GM19395 (cell line): ENCODE data around the gene PDE9A.

Source experiments
- ATAC-seq: cut with Tn5 transposase; IDR thresholded peaks from one replicate; pipeline ENCODE4 v1.9.1; 2021; ENCODE audit warnings: mild to moderate bottlenecking, moderate library complexity; ENCODE audit not compliant: unreplicated experiment

Gene PDE9A

DNA sequence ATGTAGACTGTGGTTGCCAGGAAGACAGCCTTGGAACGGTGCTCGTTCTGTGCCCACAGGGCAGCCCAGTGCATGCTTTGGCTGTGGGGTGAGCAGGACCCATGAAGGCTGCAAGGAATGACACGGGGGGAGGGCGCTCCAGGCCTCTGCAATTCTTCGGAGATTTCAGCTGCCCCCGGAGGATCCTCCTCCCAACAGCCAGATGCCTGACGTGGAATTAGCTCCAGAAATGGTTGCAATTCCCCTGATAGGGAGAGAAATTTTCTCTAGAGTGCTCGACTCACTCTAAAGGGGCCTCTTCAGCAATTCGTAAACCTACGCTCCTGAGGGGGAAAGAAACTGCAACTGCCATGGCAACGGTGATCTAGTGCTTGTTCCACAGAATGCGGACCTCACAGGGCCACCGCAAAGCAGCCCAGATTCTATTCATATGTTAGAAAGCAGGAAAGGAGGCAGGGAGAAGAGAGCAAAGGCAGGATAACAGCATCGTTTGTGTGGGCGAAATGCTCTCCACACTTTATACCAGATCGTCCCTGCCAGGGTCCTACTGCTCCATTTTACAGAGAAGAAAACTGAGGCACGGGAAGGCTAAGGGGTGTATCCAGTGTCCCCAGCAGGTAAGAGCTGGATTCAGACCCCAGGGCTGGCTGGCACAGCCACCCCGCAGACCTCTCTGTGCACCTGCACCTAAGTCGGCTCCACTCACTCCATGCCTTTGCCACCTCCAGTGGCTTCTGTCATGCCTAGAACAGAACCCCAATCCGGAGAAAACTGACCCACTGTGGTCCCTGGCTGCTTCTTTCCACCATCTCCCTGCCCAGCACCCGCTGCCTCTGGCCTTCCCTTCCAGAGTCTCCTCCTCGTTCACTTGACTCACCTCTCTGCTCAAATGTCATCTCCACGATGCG is 11.9 kb upstream of the PDE9A start:
- no peak for ATAC-seq

- ATAC-seq = no peak
These were observed 11.1 kb upstream of the PDE9A start for GRCh38 chr21:42642219-42642745.

DNA sequence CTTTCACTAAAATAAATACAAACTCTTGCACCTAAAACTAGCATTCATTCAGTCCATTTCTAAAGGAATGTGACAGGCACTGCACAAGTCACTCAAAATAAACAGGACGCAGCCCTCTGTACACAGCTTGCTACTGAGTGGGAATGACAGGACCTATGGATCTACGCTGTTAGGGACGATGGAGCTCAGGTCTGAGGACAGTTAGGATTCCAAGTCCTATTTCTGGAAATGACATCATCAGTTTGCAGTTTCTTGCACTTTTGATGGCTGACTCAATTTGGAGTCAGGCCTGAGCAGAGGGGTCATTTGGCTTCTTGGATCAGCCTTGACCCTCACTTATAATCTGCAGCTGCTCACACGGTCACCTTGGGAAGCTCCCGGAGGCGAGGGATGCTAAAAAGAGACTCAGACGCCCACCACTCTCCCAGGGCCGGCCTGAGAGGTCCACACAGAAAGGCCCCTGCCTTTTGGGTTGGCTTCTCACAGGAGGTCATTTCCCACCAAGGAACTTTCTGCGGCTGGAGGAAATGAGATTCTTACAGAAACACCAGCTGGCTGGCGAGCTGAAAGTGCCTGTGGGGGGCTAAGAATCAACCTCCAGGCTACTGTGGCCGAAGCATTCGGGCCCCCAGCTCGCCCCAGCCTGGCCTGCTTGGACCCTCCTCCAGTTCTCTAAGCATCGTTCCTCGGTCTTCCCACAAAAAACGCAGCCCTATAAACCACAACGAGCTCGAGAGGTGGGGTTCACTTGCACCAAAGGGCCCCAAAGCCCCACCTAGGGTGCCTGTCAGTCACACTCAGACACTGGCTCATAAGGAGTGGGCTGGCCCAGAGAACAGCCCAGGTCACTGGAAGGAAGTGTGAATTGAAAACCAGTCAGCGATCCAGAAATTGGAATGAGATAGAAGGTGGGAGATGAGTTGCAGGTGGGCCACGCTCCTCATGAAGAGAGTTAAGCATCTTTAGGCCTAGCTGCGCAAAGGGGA is 8.9 kb upstream of the PDE9A start:
- ATAC-seq = no peak

DNA sequence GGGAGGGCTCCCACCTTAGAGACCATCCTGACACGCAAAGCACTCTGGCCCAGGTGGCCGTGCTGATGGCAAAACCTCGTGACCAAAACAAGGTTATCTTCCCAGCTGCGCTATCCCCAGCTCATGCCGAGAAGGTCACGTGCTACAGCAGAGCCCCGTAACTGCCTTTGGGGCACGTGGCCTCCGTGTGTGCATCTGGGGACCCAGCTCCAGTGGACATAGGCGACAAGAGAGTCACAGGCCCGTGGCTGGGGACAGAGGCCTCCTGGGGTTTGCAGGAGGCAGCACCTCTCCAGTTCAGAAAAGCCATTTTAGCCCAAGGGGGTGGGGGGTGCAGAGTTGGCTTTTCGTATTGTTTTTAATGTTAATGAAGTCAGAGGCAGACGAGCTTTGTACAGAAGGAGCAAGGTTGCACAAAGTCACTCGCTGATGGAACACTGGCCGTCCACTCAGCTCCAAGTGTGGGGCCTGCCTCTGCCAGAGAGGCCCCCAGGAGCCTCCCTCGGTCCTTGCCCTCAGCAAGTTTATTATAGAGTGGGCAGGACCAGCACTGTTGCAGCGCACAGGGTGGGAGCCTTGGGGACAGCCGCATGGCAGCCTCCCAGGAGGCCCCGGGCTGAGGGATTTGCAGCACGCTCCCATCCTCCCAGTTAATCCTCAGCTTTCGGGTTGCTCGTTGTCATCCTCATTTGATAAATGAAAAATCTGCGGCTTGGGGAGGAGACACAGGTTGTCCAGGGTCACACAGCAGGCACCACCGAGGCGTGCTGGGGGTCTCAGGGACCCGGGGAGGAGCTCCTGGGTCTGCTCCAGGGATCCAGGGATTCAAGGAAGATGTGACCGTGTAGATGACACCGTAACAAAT is 8.0 kb upstream of the PDE9A start:
- no peak for ATAC-seq

- no peak for ATAC-seq
These were observed 7.2 kb upstream of the PDE9A start for GRCh38 chr21:42646076-42646825.

GRCh38 chr21:42646836-42647235 is 6.6 kb upstream of the PDE9A start:
- no peak for ATAC-seq

DNA sequence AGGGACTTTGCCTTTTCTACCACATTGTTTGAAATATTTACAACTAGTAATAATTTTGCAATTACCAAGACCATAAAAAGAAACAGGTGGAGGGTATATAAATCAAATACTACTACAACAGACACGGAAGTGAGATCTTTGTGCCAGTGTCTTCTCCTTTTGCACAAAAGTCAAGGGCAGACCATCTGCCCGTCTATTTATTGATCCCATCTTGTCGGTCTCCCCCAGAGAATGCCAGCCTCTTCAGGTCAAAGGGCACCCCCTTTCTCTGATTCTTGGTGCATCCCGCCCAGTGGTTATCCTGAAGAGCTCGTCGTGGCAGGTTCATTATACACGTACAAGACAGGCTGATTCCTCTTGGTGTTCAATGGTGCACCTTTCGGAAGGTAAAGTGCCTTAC is 4.8 kb upstream of the PDE9A start:
- no peak for ATAC-seq

DNA sequence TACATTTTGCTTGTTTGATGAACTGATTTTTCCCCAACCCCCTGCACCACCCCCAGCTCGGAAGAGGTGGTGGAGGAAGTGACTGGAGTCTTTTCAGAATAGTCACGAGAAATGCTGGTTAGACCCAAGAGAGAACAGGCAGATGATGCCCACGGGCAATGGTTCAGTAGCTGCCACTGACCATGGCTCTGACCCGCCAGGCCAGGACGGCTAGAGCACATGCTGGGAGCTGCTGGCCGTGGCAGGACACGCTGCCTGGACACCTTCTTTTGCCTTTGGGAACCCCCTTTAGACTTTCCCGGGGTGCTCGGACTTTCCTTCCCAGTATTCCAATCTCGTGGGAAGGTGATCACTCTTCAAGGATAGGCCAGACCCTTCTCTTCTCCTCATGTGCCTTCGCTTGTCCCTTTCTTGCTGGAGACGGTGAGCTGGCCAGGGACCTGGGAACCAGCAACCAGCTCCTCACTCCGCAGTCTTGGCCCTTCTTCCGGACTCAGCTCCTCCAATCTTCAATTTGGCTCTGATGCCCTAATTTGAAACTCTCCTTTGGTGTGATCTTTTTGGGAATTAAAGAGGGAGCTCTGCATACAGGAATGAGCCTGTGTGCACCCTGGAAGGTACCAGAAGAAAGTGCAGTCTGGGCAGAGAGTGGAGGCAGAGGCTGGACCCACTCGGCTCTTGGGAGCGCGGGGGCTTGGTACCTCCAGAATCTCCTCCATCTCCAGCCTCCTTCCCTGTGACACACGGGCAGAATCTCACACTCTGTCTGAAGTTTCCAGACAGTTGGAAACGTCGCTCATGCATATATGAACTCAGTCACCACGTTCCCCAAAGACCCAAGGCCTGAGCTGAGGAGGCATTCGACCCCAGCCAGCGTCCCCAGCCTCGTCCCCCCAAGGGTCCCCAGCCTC is 4.0 kb upstream of the PDE9A start:
- ATAC-seq = no peak

GRCh38 chr21:42650033-42650370 is 3.4 kb upstream of the PDE9A start:
- no peak for ATAC-seq

DNA sequence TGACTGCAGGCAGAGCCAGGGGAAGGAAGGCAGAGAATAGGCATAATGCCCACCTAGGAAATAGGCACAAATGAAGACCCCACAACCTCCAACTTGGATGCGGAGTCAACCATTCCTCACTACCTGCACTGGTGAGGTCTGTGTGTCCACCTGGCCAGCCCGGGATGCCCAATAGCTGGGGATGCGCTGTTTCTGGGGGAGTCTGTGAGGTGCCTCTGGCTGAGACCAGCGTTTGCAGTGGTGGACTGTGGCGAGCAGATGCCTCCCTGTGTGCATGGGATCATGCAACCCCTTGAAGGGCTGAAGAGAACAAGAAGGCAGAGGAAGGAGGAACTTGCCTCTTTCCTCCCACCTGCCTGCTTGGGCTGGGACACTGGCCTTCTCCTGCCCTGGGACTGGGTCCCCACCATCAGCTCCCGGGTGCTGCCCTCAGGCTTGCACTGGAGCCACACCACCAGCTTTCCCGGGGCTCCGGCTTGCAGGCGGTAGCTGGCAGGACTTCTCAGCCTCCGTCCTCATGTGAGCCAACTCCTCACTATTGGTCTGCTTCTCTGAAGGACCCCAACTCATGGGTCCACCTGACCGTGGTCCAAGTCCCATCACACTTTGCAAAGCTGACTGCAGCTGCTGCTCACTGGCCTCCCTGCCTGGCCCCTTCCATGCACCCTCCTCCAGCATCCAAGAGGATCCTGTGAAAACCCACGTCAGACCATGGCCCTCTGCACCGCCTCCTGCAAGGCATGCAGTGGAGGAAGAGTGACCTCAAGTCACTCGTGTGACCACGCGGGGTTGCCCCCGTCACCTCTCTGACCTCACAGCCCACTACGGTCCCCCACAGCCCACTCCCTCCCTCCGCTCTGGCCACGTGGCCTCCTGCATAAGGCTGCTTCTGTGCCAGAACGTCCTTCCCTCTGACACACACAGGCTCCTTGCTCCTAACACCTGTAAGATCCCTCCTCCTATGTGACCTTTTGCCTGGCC is 2.7 kb upstream of the PDE9A start:
- no peak for ATAC-seq

GRCh38 chr21:42651515-42652401 is 1.7 kb upstream of the PDE9A start:
- ATAC-seq = no peak

DNA sequence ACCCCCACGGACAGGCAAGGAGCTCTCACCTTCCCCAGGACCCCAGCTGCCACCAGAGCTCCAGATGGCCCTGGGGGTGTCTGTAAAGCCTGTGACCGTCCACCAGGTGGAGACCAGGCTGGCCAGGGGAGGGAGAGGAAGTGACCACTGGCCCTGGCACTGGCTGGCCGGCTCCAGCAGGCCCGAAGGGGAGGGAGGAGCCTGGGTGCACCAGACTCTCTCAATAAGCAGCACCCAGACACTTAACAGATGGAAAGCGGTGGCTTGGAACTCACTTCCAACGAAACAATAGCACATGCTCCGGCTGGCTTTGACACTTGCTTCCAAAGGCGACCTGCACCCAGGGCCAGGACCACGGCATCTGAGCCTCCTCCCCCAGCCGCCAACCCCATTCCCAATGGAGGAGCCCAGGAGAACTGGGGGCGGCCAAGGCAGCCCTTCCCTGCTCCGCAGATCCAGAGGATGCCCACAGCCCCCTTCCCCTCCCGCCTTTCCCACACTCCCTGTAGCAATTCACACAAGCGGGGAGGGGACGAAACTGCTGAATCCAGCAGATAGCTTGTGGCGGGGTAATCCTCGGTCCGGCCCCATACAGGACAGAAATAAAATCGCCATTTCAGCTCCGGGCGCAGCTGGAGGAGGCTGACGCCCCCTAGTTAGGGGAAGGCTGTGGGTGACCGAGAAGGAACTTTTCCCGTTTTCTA is 742 bp upstream of the PDE9A start:
- no peak for ATAC-seq

DNA sequence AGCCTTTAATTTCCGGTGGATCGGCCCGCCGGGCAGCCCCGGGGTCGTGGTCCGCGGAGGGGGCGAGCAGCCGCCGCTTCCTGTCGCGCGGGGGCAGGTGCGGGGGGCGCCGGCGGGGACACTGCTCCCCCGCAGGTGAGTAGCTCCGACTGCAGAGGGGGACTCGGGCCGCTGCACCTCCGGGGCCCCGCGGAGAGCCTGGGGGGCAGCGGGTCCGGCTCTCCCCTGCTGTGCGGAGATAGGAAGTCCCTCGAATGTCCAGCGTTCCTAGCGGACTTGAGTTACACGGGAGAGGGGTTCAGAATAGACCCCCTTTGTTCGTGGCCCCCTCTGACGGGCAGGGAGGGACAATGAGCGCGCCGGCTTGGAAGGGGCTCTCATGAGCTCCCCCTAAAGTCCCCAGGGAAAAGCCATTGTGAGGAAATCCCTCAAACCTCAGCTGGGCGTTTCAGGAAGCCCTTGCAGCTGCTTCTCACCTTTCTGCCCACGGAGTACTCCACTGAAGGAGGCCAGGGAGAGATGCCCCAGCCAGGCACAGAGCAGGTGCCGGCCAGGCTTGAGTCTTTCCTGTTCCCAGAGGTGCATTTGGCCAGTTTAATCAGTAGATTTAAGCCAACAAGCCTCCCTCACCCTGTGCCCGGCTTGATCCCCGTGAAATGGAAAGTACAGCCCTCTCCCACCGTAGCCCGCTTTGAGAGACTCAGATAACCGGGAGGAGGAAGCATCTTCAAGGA is 925 bp downstream of the PDE9A start:
- no peak for ATAC-seq

DNA sequence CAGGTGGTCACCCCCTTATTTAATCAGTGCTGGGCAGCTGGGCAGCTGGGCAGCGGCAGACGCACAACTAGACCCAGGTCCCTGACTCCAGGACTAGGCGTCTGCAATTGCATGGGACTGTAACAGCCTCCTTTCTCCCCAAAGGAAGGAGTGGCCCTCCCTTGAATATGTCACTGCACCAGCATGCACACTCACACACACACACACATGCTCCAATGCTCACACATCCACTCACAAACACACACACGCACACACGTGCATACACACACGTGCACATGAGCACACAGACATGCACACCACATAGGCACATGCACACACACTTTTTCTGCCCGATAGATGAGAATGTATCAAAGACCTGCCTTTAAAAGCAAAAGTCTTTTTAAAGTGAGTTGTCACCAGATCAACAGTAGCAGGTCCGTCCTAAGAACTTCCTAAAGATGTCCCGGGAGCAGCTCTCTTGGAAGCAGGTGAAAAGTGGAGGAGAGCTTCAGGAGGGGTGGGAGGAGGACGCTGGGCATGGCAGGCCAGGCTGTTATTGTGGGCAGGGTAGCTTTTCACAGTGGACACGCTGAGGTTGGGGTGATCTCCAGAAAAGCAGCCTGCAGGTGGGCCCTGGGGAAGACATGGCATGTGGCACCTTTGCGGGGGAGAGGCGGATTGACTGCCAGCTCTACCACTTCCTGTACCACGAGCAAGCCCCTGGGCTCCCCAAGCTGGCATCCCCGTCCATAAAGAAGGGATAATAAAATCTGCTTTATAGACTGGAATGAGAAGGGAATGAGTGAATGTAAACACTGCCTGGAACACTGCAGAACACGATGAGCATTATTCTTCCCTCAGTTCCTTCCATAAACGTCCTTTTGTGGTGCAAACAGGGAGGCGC is 1.7 kb downstream of the PDE9A start:
- ATAC-seq = no peak
